Stomach (tissue), 9 donors: ENCODE results near the gene TBCK. TPM values are rescaled to one million over a fixed set of nuclear protein-coding genes. Genes with fewer than 3 reads are reported as not detected.
A peak's percentile ranks its signal among the peaks of the same experiment; 100 is the strongest.

Experiments
- DNase-seq, 2 donors: peaks; one replicate each; pipeline versions ENCODE4 v3.0.0 to v3.0.0-alpha.2; 2013 to 2019
- H3K27ac ChIP-seq, 5 donors: fragments of 200-600 bp in 4 of 5; sonication (generic) in 4 of 5; one replicate each; pipeline ENCODE4 v1.5.1; 2013 to 2019; ENCODE audit warnings: mild to moderate bottlenecking in 1 of 5, moderate library complexity in 1 of 5
- H3K27me3 ChIP-seq, 3 donors: fragments of 200-600 bp; sonication (generic); one replicate each; pipeline ENCODE4 v1.5.1; 2017 to 2019; ENCODE audit warnings: mixed run types in 1 of 3
- H3K36me3 ChIP-seq, 4 donors: fragments of 200-600 bp; sonication (generic); 1 replicate in 3 of 4; 2 replicates in 1 of 4; pipeline ENCODE4 v1.5.1; 2016 to 2019
- H3K4me1 ChIP-seq, 4 donors: fragments of 200-600 bp; sonication (generic); one replicate each; pipeline ENCODE4 v1.5.1; 2016 to 2019
- H3K4me3 ChIP-seq, 4 donors: fragments of 200-600 bp; sonication (generic) in 3 of 4; one replicate each; pipeline ENCODE4 v1.5.1; 2016 to 2019; ENCODE audit warnings: mild to moderate bottlenecking in 1 of 4
- H3K9me3 ChIP-seq, 4 donors: fragments of 200-600 bp; sonication (generic); one replicate each; pipeline ENCODE4 v1.5.1; 2016 to 2019
- CTCF ChIP-seq, 7 experiments: fragments of 450-650 bp in 4 of 7; fragments of 200-600 bp in 3 of 7; sonication (generic) in 3 of 7; IDR thresholded peaks; one replicate each; pipeline ENCODE4 v1.5.1; 2016 to 2019; ENCODE audit warnings: antibody characterized with exemption in 7 of 7, control low read depth in 2 of 7, mild to moderate bottlenecking in 1 of 7
- EP300 ChIP-seq: sonication (generic); formaldehyde crosslinking; IDR thresholded peaks from one replicate; pipeline ENCODE4 v1.6.1; 2017; ENCODE audit warnings: antibody characterized with exemption
- POLR2A ChIP-seq, 4 donors: fragments of 450-650 bp; IDR thresholded peaks; one replicate each; pipeline ENCODE4 v1.6.1; 2016; ENCODE audit warnings: antibody characterized with exemption in 4 of 4, control low read depth in 2 of 4, mild to moderate bottlenecking in 1 of 4, moderate library complexity in 1 of 4
- POLR2AphosphoS5 ChIP-seq, 3 donors: sonication (generic); formaldehyde crosslinking; IDR thresholded peaks; one replicate each; pipeline ENCODE4 v1.6.1; 2016; ENCODE audit warnings: antibody characterized with exemption in 3 of 3
- WGBS, 5 donors: extraction: QIAGEN DNeasy Blood & Tissue Kit in 3 of 5; methylation state at CpG; one replicate each; pipeline versions ENCODE4 v1.1.5 to v1.1.7; 2013 to 2018; 5-methylcytosine and 5-hydroxymethylcytosine counted together
- intact Hi-C: fragments of 100-400 bp; cut with DNase I; formaldehyde crosslinking; loops from one replicate; pipeline ENCODE4 v1.15.1; 2023; ENCODE audit warnings: low total_unique reads
- polyA plus RNA-seq, 3 donors: library from polyadenylated mRNA; stranded (reverse); fragments of 200-250 nt; gene quantifications; one replicate each; pipeline ENCODE4 v1.2.3, GENCODE V29; 2013
- total RNA-seq, 5 donors: library from RNA; depleted of rRNA; stranded (reverse); fragments of >200 nt; gene quantifications; one replicate each; pipeline versions ENCODE4 v1.1.0 to v1.2.3, GENCODE V29; 2014 to 2016
- donor health status: healthy with polysubstance abuse.
- donor health status: Bipolar disorder and iron deficiency.
- donor health status: healthy.

The TBCK gene
- total and polyA plus RNA-seq, 8 donors: 3.2 to 140 (median 28.0) TPM

- Histone ChIP-seq H3K27ac (no peak overlapping the region), H3K4me3 (no peak overlapping the region), H3K9me3 (no peaks in the 10 kb centered on the region), H3K36me3 (peaks cover 0 to 45% (median 38%) of the 10 kb centered on the region in 4 donors), H3K27me3 (no peaks in the 10 kb centered on the region), H3K4me1 (no peaks in the 10 kb centered on the region)
- intact Hi-C loops: no loop called here
- peak in 1 of 2 donors; percentile 22 for DNase-seq
- TF ChIP-seq EP300: no peak
- TF ChIP-seq POLR2A (IDR thresholded peaks at IDR 0.05): no peak
- no peak for TF ChIP-seq CTCF (IDR thresholded peaks at IDR 0.05)
- TF ChIP-seq POLR2AphosphoS5 (IDR thresholded peaks at IDR 0.05): no peak
Measured at GRCh38 chr4:106287353-106287969, 28.5 kb downstream of the TBCK start.

- no peak for DNase-seq
- TF ChIP-seq POLR2AphosphoS5 (IDR thresholded peaks at IDR 0.05) (no peak), EP300 (no peak), POLR2A (IDR thresholded peaks at IDR 0.05) (no peak), CTCF (IDR thresholded peaks at IDR 0.05) (no peak)
- Histone ChIP-seq H3K36me3 (peaks cover 0 to 37% (median 30%) of the 10 kb centered on the region in 4 donors), H3K4me1 (no peaks in the 10 kb centered on the region), H3K9me3 (no peaks in the 10 kb centered on the region), H3K27ac (no peak overlapping the region), H3K4me3 (no peak overlapping the region), H3K27me3 (no peaks in the 10 kb centered on the region)
- WGBS, 5 donors: 89 to 98% (median 97%) methylated on average over 8 of the region's 8 CpGs
- intact Hi-C loops: no loop called here
Measured at GRCh38 chr4:106286611-106287010, 29.4 kb downstream of the TBCK start.

GRCh38 chr4:106284227-106284626, 31.8 kb downstream of the TBCK start:
- no peak overlapping the region for H3K4me3 ChIP-seq
- no peaks in the 10 kb centered on the region for H3K9me3 ChIP-seq
- H3K27ac ChIP-seq: no peak overlapping the region
- intact Hi-C loops: no loop called here
- no peaks in the 10 kb centered on the region for H3K27me3 ChIP-seq
- DNase-seq: peak in 1 of 2 donors; percentile 4
- TF ChIP-seq CTCF (IDR thresholded peaks at IDR 0.05): no peak
- no peak for TF ChIP-seq EP300
- TF ChIP-seq POLR2AphosphoS5 (IDR thresholded peaks at IDR 0.05): no peak
- TF ChIP-seq POLR2A (IDR thresholded peaks at IDR 0.05): no peak
- H3K36me3 ChIP-seq: peaks cover 0 to 21% (median 14%) of the 10 kb centered on the region in 4 donors
- no peaks in the 10 kb centered on the region for H3K4me1 ChIP-seq
- WGBS, 5 donors: 75 to 94% (median 86%) methylated on average over 3 of the region's 3 CpGs

- no peaks in the 10 kb centered on the region for H3K9me3 ChIP-seq
- H3K36me3 ChIP-seq: peaks cover 0 to 9% (median 7%) of the 10 kb centered on the region in 4 donors
- intact Hi-C loops: no loop called here
- WGBS, 5 donors: 57 to 73% (median 67%) methylated on average over 1 of the region's 1 CpG
- no peak overlapping the region for H3K27ac ChIP-seq
- H3K27me3 ChIP-seq: no peaks in the 10 kb centered on the region
- TF ChIP-seq POLR2AphosphoS5 (IDR thresholded peaks at IDR 0.05): no peak
- no peak for TF ChIP-seq EP300
- no peak for TF ChIP-seq POLR2A (IDR thresholded peaks at IDR 0.05)
- no peak for TF ChIP-seq CTCF (IDR thresholded peaks at IDR 0.05)
- H3K4me1 ChIP-seq: no peaks in the 10 kb centered on the region
- no peak overlapping the region for H3K4me3 ChIP-seq
- no peak for DNase-seq
Measured at GRCh38 chr4:106277140-106277675, 38.8 kb downstream of the TBCK start.
